GM06990 (cell line): ENCODE data around the gene VSIR.

Source experiments
- DNase-seq: peaks from one replicate; pipeline ENCODE4 v3.0.0-alpha.2; 2011; ENCODE audit not compliant: insufficient read length; ENCODE audit errors: extremely low read depth
- H3K27me3 ChIP-seq: replicated peaks from 2 replicates; pipeline ENCODE4 v1.6.0; 2011; ENCODE audit warnings: low read length; ENCODE audit not compliant: control insufficient read depth, insufficient read depth
- H3K36me3 ChIP-seq: 2 replicates; pipeline ENCODE4 v1.5.1; 2011; ENCODE audit warnings: low read length; ENCODE audit not compliant: control insufficient read depth, insufficient read depth
- H3K4me3 ChIP-seq: replicated peaks from 2 replicates; pipeline ENCODE4 v1.5.1; 2011; ENCODE audit warnings: low read depth, mild to moderate bottlenecking, control low read depth, low read length
- CTCF ChIP-seq: IDR thresholded peaks from 2 replicates; pipeline ENCODE4 v1.5.1; 2011; ENCODE audit warnings: low read length, control low read depth, mild to moderate bottlenecking, inconsistent platforms; ENCODE audit not compliant: insufficient read depth, poor library complexity, severe bottlenecking

VSIR gene

GRCh38 chr10:71782221-71782916, 9.0 kb upstream of the VSIR start:
- H3K36me3 ChIP-seq, result no peaks in the 10 kb centered on the region
- no peak overlapping the region for H3K4me3 ChIP-seq
- H3K27me3 ChIP-seq, result no peaks in the 10 kb centered on the region
- no peak for DNase-seq
- TF ChIP-seq CTCF, result no peak

GRCh38 chr10:71780719-71781118, 7.4 kb upstream of the VSIR start:
- DNase-seq, result no peak
- no peaks in the 10 kb centered on the region for H3K27me3 ChIP-seq
- no peak for TF ChIP-seq CTCF
- no peaks in the 10 kb centered on the region for H3K36me3 ChIP-seq
- no peak overlapping the region for H3K4me3 ChIP-seq

GRCh38 chr10:71780156-71780555, 6.8 kb upstream of the VSIR start:
- Histone ChIP-seq H3K4me3 (no peak overlapping the region), H3K27me3 (no peaks in the 10 kb centered on the region), H3K36me3 (no peaks in the 10 kb centered on the region)
- no peak for TF ChIP-seq CTCF
- DNase-seq, result no peak

GRCh38 chr10:71779641-71780040, 6.3 kb upstream of the VSIR start:
- Histone ChIP-seq H3K4me3 (no peak overlapping the region), H3K36me3 (no peaks in the 10 kb centered on the region), H3K27me3 (no peaks in the 10 kb centered on the region)
- no peak for TF ChIP-seq CTCF
- DNase-seq, result no peak

- no peak for TF ChIP-seq CTCF
- H3K36me3 ChIP-seq, result no peaks in the 10 kb centered on the region
- no peak for DNase-seq
- no peak overlapping the region for H3K4me3 ChIP-seq
- no peaks in the 10 kb centered on the region for H3K27me3 ChIP-seq
Observed at GRCh38 chr10:71778071-71778825, 4.9 kb upstream of the VSIR start.
